Ramos (cell line): Measurements from ENCODE around the gene SYCP3.
"Not testable (repeated sequence)": the region's sequence is repeated elsewhere in the genome, so short reads cannot be mapped to it uniquely, and the experiment has no call there.

Experiments
- in situ Hi-C: fragments of 300-500 bp; cut with MboI; formaldehyde crosslinking; loops from one replicate; pipeline ENCODE4 v1.14.3; 2022; ENCODE audit warnings: low sequenced_read_pairs; ENCODE audit not compliant: unreplicated experiment

SYCP3 gene

GRCh38 chr12:101691503-101692096 lies 47.7 kb downstream of the SYCP3 start:
- in situ Hi-C loops, result no loop called here

- in situ Hi-C loops, result no loop called here
Measured at GRCh38 chr12:101690544-101691098, 48.6 kb downstream of the SYCP3 start.

GRCh38 chr12:101686176-101686575 lies 53.1 kb downstream of the SYCP3 start:
- in situ Hi-C loops, result no loop called here

GRCh38 chr12:101685092-101685491 lies 54.2 kb downstream of the SYCP3 start:
- in situ Hi-C loops, result no loop called here

GRCh38 chr12:101681627-101682026 lies 57.6 kb downstream of the SYCP3 start:
- in situ Hi-C loops, result not testable (repeated sequence)

- in situ Hi-C loops, result no loop called here
Measured at GRCh38 chr12:101680647-101681046, 58.6 kb downstream of the SYCP3 start.

- in situ Hi-C loops, result no loop called here
Measured at GRCh38 chr12:101680240-101680639, 59.0 kb downstream of the SYCP3 start.
